ENCODE data around the gene CHTF8.
"Not testable (repeated sequence)": the region's sequence is repeated elsewhere in the genome, so short reads cannot be mapped to it uniquely, and the experiment has no call there.

CHTF8 gene

GRCh38 chr16:69139464-69139863 is 7.1 kb upstream of the CHTF8 start:
- in situ Hi-C loops (cut with MboI; ENCODE audit: low sequenced_read_pairs) = not testable (repeated sequence)

DNA sequence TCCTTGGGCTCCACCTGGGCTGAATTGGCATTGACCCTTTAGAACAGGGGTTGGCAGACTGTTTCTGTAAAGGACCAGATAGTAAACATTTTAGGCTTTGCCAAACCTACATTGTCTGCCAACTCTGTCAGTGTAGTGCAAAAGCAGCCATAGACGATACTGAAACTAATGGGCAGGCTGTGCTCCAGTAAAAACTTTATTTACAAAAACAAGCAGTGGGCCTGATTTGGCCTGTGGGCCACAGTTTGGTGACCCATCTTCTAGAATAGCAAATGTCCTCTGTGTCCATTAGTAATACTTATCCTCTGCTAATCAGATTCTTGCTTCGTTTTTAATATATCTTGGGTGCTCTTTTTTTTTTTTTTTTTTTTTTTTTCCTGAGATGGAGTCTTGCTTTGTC is 6.2 kb upstream of the CHTF8 start:
- in situ Hi-C loops (cut with MboI; ENCODE audit: low sequenced_read_pairs) = no loop called here

GRCh38 chr16:69133373-69133954 is 1.1 kb upstream of the CHTF8 start:
- in situ Hi-C loops (cut with MboI; ENCODE audit: low sequenced_read_pairs) = no loop called here

GRCh38 chr16:69131839-69132423 is 457 bp downstream of the CHTF8 start:
- in situ Hi-C loops (cut with MboI; ENCODE audit: low sequenced_read_pairs) = no loop called here

DNA sequence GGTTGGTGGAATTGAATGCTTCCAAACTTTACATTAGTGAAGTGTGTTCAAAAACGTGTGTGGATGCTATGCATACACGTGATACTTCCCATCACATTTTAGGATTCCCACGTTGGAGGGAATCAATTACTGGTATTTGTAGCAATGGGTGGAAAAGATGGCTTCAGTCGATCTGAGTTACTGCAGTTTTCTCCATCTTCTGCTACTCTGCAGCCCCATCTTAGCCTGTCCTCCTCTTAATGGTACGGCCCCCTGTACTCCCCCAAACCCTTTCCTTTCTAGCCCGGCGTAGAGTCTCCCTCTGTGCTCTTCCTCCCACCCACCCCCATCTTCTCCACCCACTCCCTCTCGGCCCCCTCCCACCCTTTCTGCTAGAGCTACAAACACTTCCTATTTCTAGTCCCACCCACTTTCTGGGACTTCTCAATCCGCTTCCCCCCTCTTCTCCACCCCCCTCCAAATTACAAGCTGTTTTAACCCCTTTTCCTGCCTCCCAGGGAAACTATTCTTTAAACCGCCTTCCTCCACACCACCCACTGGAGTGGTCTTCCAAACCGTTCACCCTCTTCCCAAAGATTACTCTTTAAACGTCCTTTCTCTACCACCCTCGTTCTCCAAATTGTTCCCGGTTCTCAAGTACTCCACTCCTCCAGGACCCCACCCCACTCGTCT is 1.1 kb downstream of the CHTF8 start:
- in situ Hi-C loops (cut with MboI; ENCODE audit: low sequenced_read_pairs) = no loop called here

- in situ Hi-C loops (cut with MboI; ENCODE audit: low sequenced_read_pairs) = no loop called here
Measured at GRCh38 chr16:69130461-69130860, 1.9 kb downstream of the CHTF8 start.

DNA sequence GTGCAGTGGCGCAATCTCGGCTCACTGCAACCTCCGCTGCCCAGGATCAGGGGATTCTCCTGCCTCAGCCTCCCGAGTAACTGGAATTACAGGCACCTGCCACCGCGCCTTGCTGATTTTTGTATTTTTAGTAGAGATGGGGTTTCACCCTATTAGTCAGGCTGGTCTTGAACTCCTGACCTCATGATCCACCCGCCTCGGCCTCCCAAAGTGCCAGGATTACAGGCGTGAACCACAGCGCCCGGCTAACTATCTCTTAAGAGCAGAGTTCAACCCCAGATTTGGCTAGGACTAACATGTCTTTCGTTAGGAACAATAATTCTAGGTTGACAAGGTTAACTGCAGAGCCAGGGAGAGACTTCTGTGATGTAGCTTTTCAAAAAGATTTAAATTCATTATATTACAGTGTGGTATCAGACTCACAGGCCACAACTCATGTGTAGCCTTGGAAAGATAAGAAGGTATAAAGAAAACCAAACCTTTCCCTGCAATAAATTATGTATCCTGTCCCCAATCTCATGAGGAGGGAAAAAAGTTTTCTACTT is 4.3 kb downstream of the CHTF8 start:
- in situ Hi-C loops (cut with MboI; ENCODE audit: low sequenced_read_pairs) = no loop called here

DNA sequence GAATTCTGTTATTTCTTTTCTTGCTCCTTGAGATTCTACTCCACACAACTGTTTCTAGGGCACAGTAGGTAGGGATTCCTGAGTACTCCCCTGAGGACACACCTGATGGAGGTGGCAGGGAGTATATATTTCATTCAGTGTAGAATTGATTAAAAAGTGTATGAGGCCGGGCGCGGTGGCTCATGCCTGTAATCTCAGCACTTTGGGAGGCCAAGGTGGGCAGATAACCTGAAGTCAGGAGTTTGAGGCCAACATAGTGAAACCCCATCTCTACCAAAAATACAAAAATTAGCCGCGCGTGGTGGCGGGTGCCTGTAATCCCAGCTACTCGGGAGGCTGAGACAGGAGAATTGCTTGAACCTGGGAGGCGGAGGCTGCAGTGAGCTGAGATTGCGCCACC is 5.6 kb downstream of the CHTF8 start:
- in situ Hi-C loops (cut with MboI; ENCODE audit: low sequenced_read_pairs) = not testable (repeated sequence)

- in situ Hi-C loops (cut with MboI; ENCODE audit: low sequenced_read_pairs) = no loop called here
Measured at GRCh38 chr16:69126221-69126620, 6.2 kb downstream of the CHTF8 start.

GRCh38 chr16:69124961-69125360 is 7.4 kb downstream of the CHTF8 start:
- in situ Hi-C loops (cut with MboI; ENCODE audit: low sequenced_read_pairs) = loop anchor here (25.0 kb wide), 3 partner anchors 213 to 588 kb away; partner anchors contain the start of gene ZFP90

GRCh38 chr16:69124406-69124805 is 8.0 kb downstream of the CHTF8 start:
- in situ Hi-C loops (cut with MboI; ENCODE audit: low sequenced_read_pairs) = loop anchor here (25.0 kb wide), 3 partner anchors 212 to 587 kb away; partner anchors contain the start of gene ZFP90

DNA sequence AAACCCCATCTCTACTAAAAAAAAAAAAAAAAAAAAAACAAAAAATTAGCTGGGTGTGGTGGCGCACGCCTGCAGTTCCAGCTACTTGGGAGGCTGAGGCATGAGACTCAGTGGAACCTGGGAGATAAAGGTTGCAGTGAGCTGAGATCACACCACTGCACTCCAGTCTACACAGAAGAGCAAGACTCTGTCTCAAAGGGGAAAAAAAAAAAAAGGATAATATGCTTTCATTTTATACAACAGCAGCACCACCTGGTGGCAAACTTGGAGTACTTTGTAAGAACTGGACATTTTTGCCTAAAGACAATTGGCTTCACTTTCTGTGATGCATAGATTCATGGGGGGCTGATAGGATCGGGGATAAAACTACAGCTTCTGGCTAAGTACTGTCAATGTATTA is 8.5 kb downstream of the CHTF8 start:
- in situ Hi-C loops (cut with MboI; ENCODE audit: low sequenced_read_pairs) = loop anchor here (25.0 kb wide), 3 partner anchors 212 to 587 kb away; partner anchors contain the start of gene ZFP90

GRCh38 chr16:69120096-69120664 is 12.2 kb downstream of the CHTF8 start:
- in situ Hi-C loops (cut with MboI; ENCODE audit: low sequenced_read_pairs) = loop anchor here (25.0 kb wide), 3 partner anchors 208 to 583 kb away; partner anchors contain the start of gene ZFP90

DNA sequence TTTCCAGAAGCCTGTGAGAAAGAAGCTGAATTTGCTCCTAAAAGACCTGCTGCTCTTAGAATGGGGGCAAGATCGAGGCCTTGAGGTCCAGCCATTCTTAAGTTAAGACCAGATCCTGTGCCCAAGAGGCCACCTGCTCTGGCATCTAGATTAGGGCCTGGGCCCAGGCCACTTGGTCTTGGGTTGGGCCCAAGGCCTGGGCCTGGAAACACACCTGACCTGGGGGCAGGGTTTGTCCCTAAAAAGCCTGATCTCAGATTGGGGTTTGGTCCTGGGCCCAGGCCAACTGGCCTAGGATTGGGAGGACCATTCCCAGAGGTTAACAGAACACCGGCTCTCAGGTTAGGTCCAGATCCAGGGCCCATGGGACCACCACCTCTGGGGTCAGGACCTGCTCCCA is 12.9 kb downstream of the CHTF8 start:
- in situ Hi-C loops (cut with MboI; ENCODE audit: low sequenced_read_pairs) = loop anchor here (25.0 kb wide), 3 partner anchors 207 to 582 kb away; partner anchors contain the start of gene ZFP90

DNA sequence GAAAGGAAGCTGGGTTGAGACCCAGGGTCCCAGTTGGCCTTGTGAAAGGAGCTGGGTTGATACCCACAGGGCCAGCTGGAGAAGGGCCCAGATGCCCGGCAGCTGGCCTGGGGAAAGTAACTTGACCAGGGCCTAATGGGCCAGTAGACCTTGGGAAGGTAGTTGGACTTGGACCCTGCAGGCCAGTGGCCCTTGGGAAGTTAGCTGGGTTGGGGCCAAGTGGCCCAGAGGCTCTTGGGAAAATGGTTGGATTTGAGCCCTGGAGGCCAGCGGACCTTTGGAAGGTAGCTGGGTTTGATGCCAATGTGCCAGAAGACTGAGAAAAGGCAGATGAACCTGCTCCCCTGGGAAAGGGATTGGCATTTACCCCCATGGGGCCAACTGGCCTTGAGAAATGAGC is 13.4 kb downstream of the CHTF8 start:
- in situ Hi-C loops (cut with MboI; ENCODE audit: low sequenced_read_pairs) = loop anchor here (25.0 kb wide), 3 partner anchors 207 to 582 kb away; partner anchors contain the start of gene ZFP90

GRCh38 chr16:69118468-69118867 is 13.9 kb downstream of the CHTF8 start:
- in situ Hi-C loops (cut with MboI; ENCODE audit: low sequenced_read_pairs) = loop anchor here (25.0 kb wide), 3 partner anchors 206 to 581 kb away; partner anchors contain the start of gene ZFP90

- in situ Hi-C loops (cut with MboI; ENCODE audit: low sequenced_read_pairs) = loop anchor here (25.0 kb wide), 3 partner anchors 205 to 580 kb away; partner anchors contain the start of gene ZFP90
Measured at GRCh38 chr16:69116906-69117305, 15.5 kb downstream of the CHTF8 start.

GRCh38 chr16:69116256-69116875 is 16.0 kb downstream of the CHTF8 start:
- in situ Hi-C loops (cut with MboI; ENCODE audit: low sequenced_read_pairs) = loop anchor here (25.0 kb wide), 3 partner anchors 204 to 579 kb away; partner anchors contain the start of gene ZFP90

DNA sequence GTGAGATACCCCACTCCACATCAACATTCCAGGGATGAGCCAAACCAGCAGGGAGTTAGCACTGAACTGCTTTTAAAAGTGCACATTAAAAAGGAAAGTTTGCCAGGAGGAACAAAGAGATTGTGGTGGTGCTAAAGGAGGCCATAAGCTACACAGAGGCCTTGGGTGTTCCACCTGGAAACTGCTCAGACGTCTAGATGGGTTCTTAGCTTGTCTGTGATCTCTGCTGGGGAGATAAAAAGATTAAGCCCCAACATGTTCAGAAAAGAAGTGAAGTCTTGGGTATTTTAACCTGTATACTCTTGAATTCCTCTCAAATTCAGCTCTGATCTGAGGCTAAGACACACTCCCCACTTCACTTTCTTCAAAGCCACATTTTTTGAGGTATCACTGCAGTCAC is 16.6 kb downstream of the CHTF8 start:
- in situ Hi-C loops (cut with MboI; ENCODE audit: low sequenced_read_pairs) = loop anchor here (25.0 kb wide), 3 partner anchors 204 to 579 kb away; partner anchors contain the start of gene ZFP90

DNA sequence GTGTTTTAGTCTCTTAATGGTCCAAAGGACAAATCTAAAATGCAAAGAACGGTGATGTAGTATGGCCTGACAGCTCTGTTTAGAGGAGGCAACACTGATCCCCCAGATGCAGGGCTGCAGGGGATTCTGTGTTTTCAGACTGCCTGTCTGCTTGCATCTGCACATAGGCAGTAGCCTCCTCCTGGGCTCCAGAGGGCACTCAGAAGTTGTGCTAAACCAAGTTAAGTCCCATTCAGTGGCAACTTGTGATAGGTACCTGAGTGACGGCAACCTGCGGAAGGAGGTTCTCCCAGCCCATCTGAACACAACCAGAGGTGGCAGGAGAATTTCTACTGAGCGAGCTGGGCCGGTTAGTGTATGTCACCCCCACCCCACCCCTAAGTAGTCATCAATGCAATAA is 17.0 kb downstream of the CHTF8 start:
- in situ Hi-C loops (cut with MboI; ENCODE audit: low sequenced_read_pairs) = loop anchor here (25.0 kb wide), 3 partner anchors 203 to 578 kb away; partner anchors contain the start of gene ZFP90
